HL-60/S4 treated with phorbol 12-myristate 13-acetate at 8.2 ng/mL for 4 days and 3 days (cell line): Measurements from ENCODE around the gene CDT1.
"Not testable (repeated sequence)": the region's sequence is repeated elsewhere in the genome, so short reads cannot be mapped to it uniquely, and the experiment has no call there.

Source experiments
- in situ Hi-C: fragments of 300-500 bp; cut with MboI; formaldehyde crosslinking; loops from 2 replicates; pipeline ENCODE4 v1.15.0; 2022; ENCODE audit warnings: low sequenced_read_pairs

CDT1 gene

GRCh38 chr16:88768071-88768783 is 35.4 kb upstream of the CDT1 start:
- in situ Hi-C loops, result no loop called here

DNA sequence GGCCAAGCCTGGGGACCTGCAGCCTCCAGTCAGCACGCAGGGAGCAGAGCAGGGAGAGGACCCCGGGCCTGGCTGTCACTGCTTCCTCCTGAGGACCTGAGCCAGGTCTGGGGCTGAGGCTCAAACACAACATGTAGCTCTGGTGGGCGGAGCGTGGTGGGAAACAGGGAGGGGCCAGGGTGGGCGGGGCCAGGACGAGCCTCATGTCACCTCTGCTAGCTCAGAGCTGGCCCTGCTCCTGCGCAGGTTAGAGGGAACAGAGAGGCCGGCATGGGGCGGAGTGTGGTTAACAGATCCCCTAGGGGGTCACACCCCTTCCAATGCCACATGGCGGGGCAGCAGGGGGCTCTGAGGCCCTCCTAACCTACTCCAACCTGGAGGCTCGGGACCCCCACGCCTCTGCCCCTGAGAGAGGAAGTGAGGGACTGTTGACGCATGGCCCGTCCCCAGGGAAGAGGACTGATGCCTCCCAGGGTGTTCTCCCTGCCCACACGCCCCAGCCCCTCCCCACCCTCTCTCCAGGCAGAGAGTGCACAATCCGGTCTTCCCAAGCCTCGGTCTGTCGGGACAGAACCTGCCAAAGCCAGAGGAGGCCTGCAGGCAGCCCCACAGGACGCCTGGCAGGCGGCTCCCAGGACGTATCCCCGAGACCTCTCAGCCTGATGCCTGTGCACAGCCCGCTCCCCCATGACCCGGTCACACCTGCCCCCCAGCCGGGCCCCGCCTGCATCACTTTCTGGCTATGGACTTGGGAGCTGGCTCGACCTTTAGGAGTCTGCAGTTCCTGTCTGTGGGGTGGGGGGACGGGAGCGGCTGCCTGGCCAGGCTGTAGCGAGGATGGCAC is 33.8 kb upstream of the CDT1 start:
- in situ Hi-C loops, result no loop called here

GRCh38 chr16:88770461-88771293 is 32.9 kb upstream of the CDT1 start:
- in situ Hi-C loops, result no loop called here

DNA sequence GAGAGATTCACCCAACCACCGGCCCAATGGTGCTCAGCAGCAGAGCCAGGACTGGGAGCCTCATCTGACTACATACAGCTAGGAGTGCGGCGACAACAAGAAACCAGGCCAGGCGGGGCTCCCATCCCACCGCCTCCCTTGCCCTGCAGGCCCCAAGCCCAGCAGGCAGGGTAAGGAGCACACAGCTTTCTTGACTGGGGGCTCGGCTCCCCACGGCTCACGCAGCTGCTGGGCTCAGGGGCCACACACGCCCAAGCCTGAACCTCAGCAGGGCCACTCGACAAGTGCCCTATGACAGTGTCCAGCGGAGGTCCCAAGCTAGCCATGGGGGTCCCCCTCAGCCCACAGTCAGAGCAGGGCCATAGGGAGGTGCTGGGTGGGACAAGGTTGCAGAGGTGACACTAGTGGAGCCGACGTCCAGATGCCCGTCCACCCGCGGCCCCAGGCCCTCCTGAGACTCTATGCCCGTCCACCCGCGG is 32.3 kb upstream of the CDT1 start:
- in situ Hi-C loops, result no loop called here

DNA sequence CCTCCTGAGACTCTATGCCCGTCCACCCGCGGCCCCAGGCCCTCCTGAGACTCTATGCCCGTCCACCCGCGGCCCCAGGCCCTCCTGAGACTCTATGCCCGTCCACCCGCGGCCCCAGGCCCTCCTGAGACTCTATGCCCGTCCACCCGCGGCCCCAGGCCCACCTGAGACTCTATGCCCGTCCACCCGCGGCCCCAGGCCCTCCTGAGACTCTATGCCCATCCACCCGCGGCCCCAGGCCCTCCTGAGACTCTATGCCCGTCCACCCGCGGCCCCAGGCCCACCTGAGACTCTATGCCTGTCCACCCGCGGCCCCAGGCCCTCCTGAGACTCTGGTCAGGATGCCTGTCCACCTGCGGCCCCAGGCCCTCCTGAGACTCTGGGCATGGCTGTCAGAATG is 31.8 kb upstream of the CDT1 start:
- in situ Hi-C loops, result not testable (repeated sequence)

DNA sequence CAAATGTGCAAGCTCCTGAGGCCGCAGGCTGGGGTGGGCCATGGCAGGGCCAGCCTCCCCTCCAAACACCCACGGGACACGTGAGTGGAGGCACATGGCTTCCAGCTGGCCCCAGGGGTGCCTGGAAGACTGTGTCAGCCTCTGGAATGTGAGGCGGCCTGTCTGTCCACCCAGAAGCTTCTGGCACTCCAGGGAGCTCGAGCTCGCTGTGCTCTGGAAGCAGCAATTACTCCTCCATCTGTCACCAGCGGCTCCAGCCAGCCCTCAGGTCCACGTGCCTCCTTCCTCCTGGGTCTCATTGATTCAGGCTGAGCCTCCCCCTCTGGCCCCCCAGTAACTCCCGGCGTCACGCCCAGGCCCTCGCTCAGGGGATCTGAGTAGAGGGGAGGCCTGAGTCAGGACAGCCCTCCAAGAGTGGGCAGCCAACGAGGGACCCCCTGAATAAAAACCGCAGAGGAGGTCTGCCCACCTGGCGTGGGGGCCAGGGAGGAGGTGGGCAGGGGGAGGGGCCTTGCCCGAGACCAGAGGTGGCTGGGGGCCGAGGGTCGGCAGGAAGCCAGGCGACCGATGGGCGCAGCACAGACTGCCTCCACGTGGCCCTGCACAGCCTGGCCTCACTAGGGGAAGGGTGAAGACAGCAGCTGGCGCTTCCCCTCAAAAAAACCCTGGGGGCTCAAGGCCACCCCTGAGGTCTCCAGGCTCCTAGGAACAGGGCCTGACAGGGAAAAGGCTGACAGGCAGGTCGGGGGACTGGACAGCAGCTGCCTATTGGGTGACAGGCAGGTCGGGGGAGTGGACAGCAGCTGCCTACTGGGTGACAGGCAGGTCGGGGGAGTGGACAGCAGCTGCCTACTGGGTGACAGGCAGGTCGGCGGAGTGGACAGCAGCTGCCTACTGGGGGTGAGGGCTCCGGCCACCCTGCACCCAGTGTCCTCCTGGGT is 30.4 kb upstream of the CDT1 start:
- in situ Hi-C loops, result no loop called here

DNA sequence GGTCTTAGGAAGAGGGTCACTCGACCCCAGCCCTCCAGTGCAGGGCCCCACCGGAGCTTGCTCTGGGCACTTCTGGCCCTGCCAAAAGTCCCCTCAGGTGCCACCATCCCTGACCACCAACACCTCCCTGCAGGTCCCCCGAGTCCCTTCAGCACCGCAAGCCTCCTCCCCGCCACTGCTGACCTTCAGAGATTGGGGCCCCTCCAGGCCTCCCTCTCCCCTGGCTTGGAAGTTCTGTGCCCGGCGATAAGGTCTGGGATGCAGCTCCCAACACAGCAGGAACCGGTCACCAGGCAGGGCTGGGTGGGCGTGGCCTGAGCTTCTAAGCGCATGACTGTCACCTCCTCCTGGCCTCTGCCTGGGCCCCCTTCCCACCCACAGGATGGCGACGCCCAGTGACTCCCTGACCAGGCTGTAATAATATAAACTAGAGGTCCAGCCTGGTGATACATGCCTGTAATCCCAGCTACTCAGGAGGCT is 29.7 kb upstream of the CDT1 start:
- in situ Hi-C loops, result no loop called here

DNA sequence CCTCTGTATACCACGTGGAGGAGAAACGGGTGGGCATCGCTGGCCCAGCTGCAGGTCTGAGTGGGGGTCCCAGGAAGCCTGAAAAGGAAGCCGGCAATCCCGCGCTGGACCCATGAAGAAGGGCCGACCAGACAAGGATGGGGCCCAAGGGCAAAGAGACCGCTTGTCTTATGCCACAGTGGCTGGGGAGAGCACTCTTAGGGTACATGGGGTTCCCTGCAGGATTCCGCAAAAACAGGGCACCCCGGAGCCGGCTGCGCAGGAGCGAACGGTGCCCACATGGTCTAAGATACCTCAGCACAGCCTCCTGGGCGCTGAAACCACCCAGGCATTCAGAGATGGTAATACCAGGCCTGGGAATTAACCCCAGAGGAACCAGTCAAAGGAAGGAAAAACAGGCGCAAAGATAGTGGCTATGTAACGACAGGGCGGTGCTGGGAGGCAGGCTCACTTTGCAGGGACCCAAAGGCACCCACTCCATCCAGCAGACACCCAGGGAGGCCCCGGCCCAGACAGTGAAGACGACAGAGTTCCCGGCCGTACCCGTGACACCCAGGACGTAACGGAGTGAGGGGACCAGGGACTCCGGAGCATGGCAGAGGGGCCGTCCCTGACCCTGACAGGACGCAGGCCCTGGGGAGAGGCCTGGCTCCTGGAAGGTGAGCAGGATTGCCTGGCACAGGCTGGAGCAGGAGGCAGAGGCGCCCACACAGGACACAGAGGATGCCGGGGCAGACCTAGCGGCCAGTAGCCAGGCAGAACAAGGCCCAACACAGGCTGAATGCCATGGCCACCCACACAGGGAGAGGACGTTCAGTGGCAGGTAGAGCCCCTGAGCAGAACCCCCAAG is 28.8 kb upstream of the CDT1 start:
- in situ Hi-C loops, result no loop called here

- in situ Hi-C loops, result no loop called here
These were observed 27.8 kb upstream of the CDT1 start for GRCh38 chr16:88775825-88776224.

- in situ Hi-C loops, result no loop called here
These were observed 25.9 kb upstream of the CDT1 start for GRCh38 chr16:88777471-88778270.

DNA sequence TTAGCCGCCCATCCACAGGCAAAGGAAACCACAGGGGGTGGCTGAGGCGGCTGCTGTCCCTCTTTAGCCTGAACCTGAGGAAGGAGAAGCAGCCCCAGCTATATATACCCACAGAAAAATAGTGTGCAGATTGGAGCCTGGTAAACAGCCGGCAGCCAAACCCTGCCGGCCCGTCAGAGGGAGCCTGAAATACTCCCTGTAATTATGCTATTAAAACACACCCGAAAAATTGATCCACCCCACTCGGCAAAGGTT is 25.4 kb upstream of the CDT1 start:
- in situ Hi-C loops, result no loop called here

GRCh38 chr16:88778541-88779065 is 25.0 kb upstream of the CDT1 start:
- in situ Hi-C loops, result no loop called here

- in situ Hi-C loops, result no loop called here
These were observed 24.0 kb upstream of the CDT1 start for GRCh38 chr16:88779406-88780141.

- in situ Hi-C loops, result no loop called here
These were observed 23.2 kb upstream of the CDT1 start for GRCh38 chr16:88780142-88781062.

DNA sequence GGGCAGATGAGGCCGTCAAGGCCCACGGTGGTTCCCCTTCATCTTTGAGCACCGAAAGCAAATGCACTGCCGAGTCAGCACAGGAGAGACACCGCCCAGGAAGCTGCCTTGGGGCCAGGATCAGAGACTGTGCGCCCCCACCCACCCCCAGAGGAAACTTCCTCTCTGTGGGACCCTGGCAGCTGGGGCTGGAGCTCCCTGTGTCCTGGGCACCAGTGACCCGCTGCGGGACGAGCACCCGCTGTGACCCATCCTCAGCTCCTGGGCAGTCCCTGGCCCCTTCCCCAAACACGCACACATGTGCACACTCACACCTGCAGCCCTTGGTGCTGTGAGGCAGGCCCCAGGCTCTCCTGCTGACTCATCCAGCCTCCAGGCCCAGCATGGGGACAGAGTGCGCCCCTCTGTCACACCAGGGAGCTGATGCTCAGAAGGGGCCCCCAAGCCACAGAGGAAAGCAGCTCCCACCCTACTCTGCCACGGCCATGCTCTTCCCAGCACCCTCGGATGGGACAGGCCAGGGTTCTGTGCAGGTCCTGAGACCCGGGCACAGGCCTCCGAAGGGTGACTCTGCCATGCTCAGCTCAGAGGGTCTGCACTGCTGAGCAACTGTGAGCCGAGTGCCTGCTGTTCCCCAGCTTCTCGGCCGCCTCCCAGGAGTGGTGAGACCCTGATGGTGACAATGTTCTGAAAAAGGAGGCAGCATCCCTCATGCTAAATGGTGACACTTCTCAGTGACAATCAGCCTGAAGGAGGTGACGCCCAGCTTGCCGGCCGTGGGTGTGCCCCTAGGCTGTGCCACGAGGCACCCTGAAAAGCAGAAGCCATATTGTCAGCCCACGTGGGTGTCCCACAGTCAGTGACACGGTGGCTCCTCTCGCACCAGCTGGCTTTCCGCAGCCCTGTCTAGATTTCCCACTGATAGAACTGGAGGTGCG is 22.2 kb upstream of the CDT1 start:
- in situ Hi-C loops, result no loop called here
